SK-N-SH treated with all-trans-retinoic acid at 6 μM for 48 hours (cell line): ENCODE measurements around the gene CDH9.

Experiments used
- CREB5 ChIP-seq: fragments of 250-450 bp; sonication (Bioruptor Pico); IDR thresholded peaks from 2 replicates; pipeline ENCODE4 v1.5.1; 2020; ENCODE audit warnings: low read depth, mild to moderate bottlenecking, moderate library complexity
- CSDC2 ChIP-seq: fragments of 250-450 bp; sonication (Bioruptor Pico); IDR thresholded peaks from 2 replicates; pipeline ENCODE4 v1.5.0; 2020; ENCODE audit warnings: mild to moderate bottlenecking, moderate library complexity
- CSRNP3 ChIP-seq: fragments of 250-450 bp; sonication (Bioruptor Pico); IDR thresholded peaks from 2 replicates; pipeline ENCODE4 v1.5.1; 2021; ENCODE audit warnings: mild to moderate bottlenecking, moderate library complexity
- ISL1 ChIP-seq: fragments of 250-450 bp; sonication (Bioruptor Pico); IDR thresholded peaks from 2 replicates; pipeline ENCODE4 v2.1.2; 2022; ENCODE audit warnings: mild to moderate bottlenecking, moderate library complexity
- PATZ1 ChIP-seq: fragments of 250-450 bp; sonication (Bioruptor Pico); IDR thresholded peaks from 2 replicates; pipeline ENCODE4 v1.8.0; 2020; ENCODE audit warnings: mild to moderate bottlenecking, moderate library complexity, borderline replicate concordance
- TSHZ2 ChIP-seq: fragments of 250-450 bp; sonication (Bioruptor Pico); IDR thresholded peaks from 2 replicates; pipeline ENCODE4 v1.5.0; 2020; ENCODE audit warnings: mild to moderate bottlenecking, moderate library complexity
- ZC3H10 ChIP-seq: fragments of 250-450 bp; sonication (Bioruptor Pico); IDR thresholded peaks from 2 replicates; pipeline ENCODE4 v1.5.1; 2021; ENCODE audit warnings: mild to moderate bottlenecking, moderate library complexity
- ZFP30 ChIP-seq: fragments of 450-650 bp; formaldehyde crosslinking; IDR thresholded peaks from 2 replicates; pipeline ENCODE4 v1.5.0; 2022; ENCODE audit warnings: mild to moderate bottlenecking, moderate library complexity

GRCh38 chr5:26942481-26942880, 95.9 kb downstream of the CDH9 start:
- no peak for TF ChIP-seq CSDC2 (CRISPR knock-in tag)
- TF ChIP-seq ZC3H10 (CRISPR knock-in tag) = no peak
- no peak for TF ChIP-seq ISL1
- no peak for TF ChIP-seq PATZ1
- no peak for TF ChIP-seq ZFP30 (CRISPR knock-in tag)
- TF ChIP-seq TSHZ2 = no peak
- TF ChIP-seq CSRNP3 (CRISPR knock-in tag) = no peak
- no peak for TF ChIP-seq CREB5 (CRISPR knock-in tag)
